ENCODE data around the gene MRPS17. TPM values are rescaled to one million over a fixed set of nuclear protein-coding genes. Genes with fewer than 3 reads are reported as not detected.
A peak's percentile ranks its signal among the peaks of the same experiment; 100 is the strongest.

The MRPS17 gene
- total and polyA plus RNA-seq, 9 of the 15 experiments (the other 6 are each of a cell fraction or from before 2014, with no cell fraction given) = 25.9 to 99.3 (median 43.9) TPM

DNA sequence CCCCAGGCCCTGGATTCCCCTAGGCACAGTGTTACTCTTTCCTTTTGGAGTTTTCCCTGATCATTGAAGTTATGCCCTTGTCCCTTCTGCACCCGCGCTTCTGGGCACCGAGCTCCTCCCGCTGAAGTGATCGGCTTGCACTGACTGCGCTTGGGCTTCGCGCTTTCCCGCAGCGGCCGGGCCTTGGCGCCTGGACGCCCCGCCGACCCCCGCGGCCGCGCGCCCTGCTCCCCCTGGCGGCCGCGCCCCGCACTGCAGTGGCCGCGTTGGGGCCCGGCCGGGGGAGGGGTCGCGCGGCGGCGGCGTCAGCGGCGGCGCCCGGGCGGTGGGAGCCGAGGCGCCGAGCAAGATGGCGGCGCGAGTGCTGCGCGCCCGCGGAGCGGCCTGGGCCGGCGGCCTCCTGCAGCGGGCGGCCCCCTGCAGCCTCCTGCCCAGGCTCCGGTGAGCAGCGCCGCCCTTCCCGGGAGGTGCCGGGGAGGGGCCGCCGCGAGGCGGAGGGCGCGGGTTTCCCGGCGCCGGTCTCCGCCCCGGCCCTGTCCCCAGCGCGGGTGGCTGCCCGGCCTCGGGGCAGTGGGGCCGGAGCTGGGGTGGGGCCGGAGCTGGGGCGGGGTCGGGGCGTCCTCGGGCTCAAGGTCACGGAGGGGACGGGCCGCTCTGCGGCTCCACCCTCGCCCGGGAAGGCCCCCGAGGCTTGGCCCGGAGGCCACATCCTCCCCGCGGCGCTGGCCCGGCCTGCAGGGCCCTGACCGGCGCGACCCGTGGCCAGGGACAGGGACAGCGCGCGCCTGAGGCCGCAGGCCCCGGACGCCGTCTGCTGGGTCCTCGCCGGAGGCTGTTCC lies 12.8 kb downstream of the MRPS17 start, which contains the start of gene NIPSNAP2 (continued):
- TF ChIP-seq ZC3H4 (CRISPR knock-in tag; IDR thresholded peaks at IDR 0.05; ENCODE audit: borderline replicate concordance) (no peak), ZC3H11A (IDR thresholded peaks at IDR 0.05; ENCODE audit: low read depth, low read length) (no peak), FOXM1 (IDR thresholded peaks at IDR 0.05; ENCODE audit: low read depth) (no peak), FOXM1 (CRISPR knock-in tag; IDR thresholded peaks at IDR 0.05; ENCODE audit: low read depth) (no peak), HNRNPUL1 (IDR thresholded peaks at IDR 0.05; ENCODE audit: low read length) (no peak), ZKSCAN1 (IDR thresholded peaks at IDR 0.05; ENCODE audit: low read depth, low read length) (no peak), NR3C1 (CRISPR knock-in tag; IDR thresholded peaks at IDR 0.05) (no peak), ZFP1 (CRISPR knock-in tag; IDR thresholded peaks at IDR 0.05) (no peak), ZNF24 (IDR thresholded peaks at IDR 0.05) (no peak), GABPB2 (CRISPR knock-in tag; conservative IDR thresholded peaks at IDR 0.05) (no peak), ZZZ3 (IDR thresholded peaks at IDR 0.05) (no peak), SOX6 (IDR thresholded peaks at IDR 0.05) (0 out of 2 replicates have a peak, but pooled peaks have one; percentile 19), TAF9B (IDR thresholded peaks at IDR 0.05; ENCODE audit: partially characterized antibody) (no peak), MEIS2 (IDR thresholded peaks at IDR 0.05; ENCODE audit: partially characterized antibody) (no peak), CHD1 (IDR thresholded peaks at IDR 0.05; ENCODE audit: low read length) (peak; percentile 62), ZNF75A (CRISPR knock-in tag; IDR thresholded peaks at IDR 0.05) (no peak)
- TF ChIP-seq, protein P1, sequence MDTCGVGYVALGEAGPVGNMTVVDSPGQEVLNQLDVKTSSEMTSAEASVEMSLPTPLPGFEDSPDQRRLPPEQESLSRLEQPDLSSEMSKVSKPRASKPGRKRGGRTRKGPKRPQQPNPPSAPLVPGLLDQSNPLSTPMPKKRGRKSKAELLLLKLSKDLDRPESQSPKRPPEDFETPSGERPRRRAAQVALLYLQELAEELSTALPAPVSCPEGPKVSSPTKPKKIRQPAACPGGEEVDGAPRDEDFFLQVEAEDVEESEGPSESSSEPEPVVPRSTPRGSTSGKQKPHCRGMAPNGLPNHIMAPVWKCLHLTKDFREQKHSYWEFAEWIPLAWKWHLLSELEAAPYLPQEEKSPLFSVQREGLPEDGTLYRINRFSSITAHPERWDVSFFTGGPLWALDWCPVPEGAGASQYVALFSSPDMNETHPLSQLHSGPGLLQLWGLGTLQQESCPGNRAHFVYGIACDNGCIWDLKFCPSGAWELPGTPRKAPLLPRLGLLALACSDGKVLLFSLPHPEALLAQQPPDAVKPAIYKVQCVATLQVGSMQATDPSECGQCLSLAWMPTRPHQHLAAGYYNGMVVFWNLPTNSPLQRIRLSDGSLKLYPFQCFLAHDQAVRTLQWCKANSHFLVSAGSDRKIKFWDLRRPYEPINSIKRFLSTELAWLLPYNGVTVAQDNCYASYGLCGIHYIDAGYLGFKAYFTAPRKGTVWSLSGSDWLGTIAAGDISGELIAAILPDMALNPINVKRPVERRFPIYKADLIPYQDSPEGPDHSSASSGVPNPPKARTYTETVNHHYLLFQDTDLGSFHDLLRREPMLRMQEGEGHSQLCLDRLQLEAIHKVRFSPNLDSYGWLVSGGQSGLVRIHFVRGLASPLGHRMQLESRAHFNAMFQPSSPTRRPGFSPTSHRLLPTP (IDR thresholded peaks at IDR 0.05; ENCODE audit: borderline replicate concordance, extremely low read depth, insufficient read length) = no peak
- TF ChIP-seq, protein P2, sequence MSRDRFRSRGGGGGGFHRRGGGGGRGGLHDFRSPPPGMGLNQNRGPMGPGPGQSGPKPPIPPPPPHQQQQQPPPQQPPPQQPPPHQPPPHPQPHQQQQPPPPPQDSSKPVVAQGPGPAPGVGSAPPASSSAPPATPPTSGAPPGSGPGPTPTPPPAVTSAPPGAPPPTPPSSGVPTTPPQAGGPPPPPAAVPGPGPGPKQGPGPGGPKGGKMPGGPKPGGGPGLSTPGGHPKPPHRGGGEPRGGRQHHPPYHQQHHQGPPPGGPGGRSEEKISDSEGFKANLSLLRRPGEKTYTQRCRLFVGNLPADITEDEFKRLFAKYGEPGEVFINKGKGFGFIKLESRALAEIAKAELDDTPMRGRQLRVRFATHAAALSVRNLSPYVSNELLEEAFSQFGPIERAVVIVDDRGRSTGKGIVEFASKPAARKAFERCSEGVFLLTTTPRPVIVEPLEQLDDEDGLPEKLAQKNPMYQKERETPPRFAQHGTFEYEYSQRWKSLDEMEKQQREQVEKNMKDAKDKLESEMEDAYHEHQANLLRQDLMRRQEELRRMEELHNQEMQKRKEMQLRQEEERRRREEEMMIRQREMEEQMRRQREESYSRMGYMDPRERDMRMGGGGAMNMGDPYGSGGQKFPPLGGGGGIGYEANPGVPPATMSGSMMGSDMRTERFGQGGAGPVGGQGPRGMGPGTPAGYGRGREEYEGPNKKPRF (IDR thresholded peaks at IDR 0.05; ENCODE audit: low read depth, low read length) = no peak
- TF ChIP-seq, protein P3, sequence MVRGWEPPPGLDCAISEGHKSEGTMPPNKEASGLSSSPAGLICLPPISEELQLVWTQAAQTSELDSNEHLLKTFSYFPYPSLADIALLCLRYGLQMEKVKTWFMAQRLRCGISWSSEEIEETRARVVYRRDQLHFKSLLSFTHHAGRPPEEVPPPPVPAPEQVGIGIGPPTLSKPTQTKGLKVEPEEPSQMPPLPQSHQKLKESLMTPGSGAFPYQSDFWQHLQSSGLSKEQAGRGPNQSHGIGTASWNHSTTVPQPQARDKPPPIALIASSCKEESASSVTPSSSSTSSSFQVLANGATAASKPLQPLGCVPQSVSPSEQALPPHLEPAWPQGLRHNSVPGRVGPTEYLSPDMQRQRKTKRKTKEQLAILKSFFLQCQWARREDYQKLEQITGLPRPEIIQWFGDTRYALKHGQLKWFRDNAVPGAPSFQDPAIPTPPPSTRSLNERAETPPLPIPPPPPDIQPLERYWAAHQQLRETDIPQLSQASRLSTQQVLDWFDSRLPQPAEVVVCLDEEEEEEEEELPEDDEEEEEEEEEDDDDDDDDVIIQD (CRISPR knock-in tag; IDR thresholded peaks at IDR 0.05) = no peak
- TF ChIP-seq, protein P4, sequence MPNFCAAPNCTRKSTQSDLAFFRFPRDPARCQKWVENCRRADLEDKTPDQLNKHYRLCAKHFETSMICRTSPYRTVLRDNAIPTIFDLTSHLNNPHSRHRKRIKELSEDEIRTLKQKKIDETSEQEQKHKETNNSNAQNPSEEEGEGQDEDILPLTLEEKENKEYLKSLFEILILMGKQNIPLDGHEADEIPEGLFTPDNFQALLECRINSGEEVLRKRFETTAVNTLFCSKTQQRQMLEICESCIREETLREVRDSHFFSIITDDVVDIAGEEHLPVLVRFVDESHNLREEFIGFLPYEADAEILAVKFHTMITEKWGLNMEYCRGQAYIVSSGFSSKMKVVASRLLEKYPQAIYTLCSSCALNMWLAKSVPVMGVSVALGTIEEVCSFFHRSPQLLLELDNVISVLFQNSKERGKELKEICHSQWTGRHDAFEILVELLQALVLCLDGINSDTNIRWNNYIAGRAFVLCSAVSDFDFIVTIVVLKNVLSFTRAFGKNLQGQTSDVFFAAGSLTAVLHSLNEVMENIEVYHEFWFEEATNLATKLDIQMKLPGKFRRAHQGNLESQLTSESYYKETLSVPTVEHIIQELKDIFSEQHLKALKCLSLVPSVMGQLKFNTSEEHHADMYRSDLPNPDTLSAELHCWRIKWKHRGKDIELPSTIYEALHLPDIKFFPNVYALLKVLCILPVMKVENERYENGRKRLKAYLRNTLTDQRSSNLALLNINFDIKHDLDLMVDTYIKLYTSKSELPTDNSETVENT (CRISPR knock-in tag; IDR thresholded peaks at IDR 0.05) = peak; percentile 10; the same call in 1 of the 2 replicates
